Endothelial cell of umbilical vein (primary cell): ENCODE data around the gene LEAP2. TPM values are rescaled to one million over a fixed set of nuclear protein-coding genes. Genes with fewer than 3 reads are reported as not detected.

Experiments
- BruUV-seq: library from RNA; stranded (reverse); fragments of 400-500 nt; replicated peaks from 2 replicates; lab custom pipeline; 2021; lab: Mats Ljungman, UMichigan
- CTCF ChIA-PET: fragments of 300-600, 350-600 bp; sonication (Branson Sonifier 250); formaldehyde crosslinking; loops from one replicate; lab custom pipeline; 2021; ENCODE audit warnings: antibody characterized with exemption, inconsistent platforms; lab: Charles Lee
- POLR2A ChIA-PET: fragments of 300-600, 350-600 bp; sonication (Branson Sonifier 250); formaldehyde crosslinking; loops from one replicate; lab custom pipeline; 2021; ENCODE audit warnings: antibody characterized with exemption, inconsistent platforms; lab: Charles Lee
- DNase-seq: peaks from one replicate; pipeline ENCODE4 v3.0.0-alpha.2; 2011; ENCODE audit warnings: low read depth, low spot score
- FAIRE-seq: peaks from 2 replicates; lab custom pipeline; 2011; peaks lifted over from hg19 to GRCh38; lab: Jason Lieb, UNC
- H2AFZ ChIP-seq: 2 replicates; pipeline ENCODE4 v1.6.0; 2012; ENCODE audit warnings: low read depth, low read length, control low read depth, inconsistent platforms
- H3K27ac ChIP-seq: 2 replicates; pipeline ENCODE4 v1.5.1; 2011; ENCODE audit warnings: low read depth, mild to moderate bottlenecking, control low read depth, low read length, moderate library complexity; ENCODE audit not compliant: insufficient read depth
- H3K27me3 ChIP-seq, 2 experiments: 2 replicates each; pipeline versions ENCODE4 v1.6.0 to v1.6.1; 2011; ENCODE audit warnings: low read length in 2 of 2, mixed read lengths in 1 of 2; ENCODE audit not compliant: control insufficient read depth in 2 of 2, insufficient read depth in 2 of 2
- H3K36me3 ChIP-seq, 2 experiments: 2 replicates in 1 of 2; 3 replicates in 1 of 2; pipeline ENCODE4 v1.5.1; 2011; ENCODE audit warnings: low read length in 2 of 2, mild to moderate bottlenecking in 1 of 2, moderate library complexity in 1 of 2; ENCODE audit not compliant: control insufficient read depth in 2 of 2, insufficient read depth in 2 of 2; ENCODE audit errors: extremely low read depth in 1 of 2
- H3K4me1 ChIP-seq: 3 replicates; pipeline ENCODE4 v1.5.1; 2011; ENCODE audit warnings: mild to moderate bottlenecking, low read length; ENCODE audit not compliant: control insufficient read depth, insufficient read depth; ENCODE audit errors: extremely low read depth
- H3K4me2 ChIP-seq: 2 replicates; pipeline ENCODE4 v1.6.1; 2011; ENCODE audit warnings: low read length, control low read depth, mixed read lengths; ENCODE audit not compliant: insufficient read depth
- H3K4me3 ChIP-seq, 3 experiments: fragments of 200-600 bp in 1 of 3; sonication (generic), shearing (Covaris generic) in 1 of 3; replicated peaks in 1 of 3; 2 replicates each; pipeline ENCODE4 v1.5.1; 2011 to 2016; ENCODE audit warnings: control low read depth in 3 of 3, low read length in 3 of 3, mild to moderate bottlenecking in 2 of 3, inconsistent platforms in 1 of 3, low read depth in 1 of 3, moderate library complexity in 1 of 3; ENCODE audit not compliant: insufficient read depth in 1 of 3
- H3K79me2 ChIP-seq: 2 replicates; pipeline ENCODE4 v1.6.0; 2012; ENCODE audit warnings: low read length, inconsistent platforms; ENCODE audit not compliant: control insufficient read depth, insufficient read depth
- H3K9ac ChIP-seq: replicated peaks from 2 replicates; pipeline ENCODE3; 2011; ENCODE audit warnings: low read length, control low read depth; ENCODE audit not compliant: insufficient read depth; ENCODE audit errors: extremely low read depth
- H3K9me1 ChIP-seq: replicated peaks from 3 replicates; pipeline ENCODE4 v1.6.0; 2011; ENCODE audit warnings: mild to moderate bottlenecking, low read length; ENCODE audit not compliant: control insufficient read depth, insufficient read depth; ENCODE audit errors: extremely low read depth
- H3K9me3 ChIP-seq: replicated peaks from 2 replicates; pipeline ENCODE4 v1.5.1; 2012; ENCODE audit warnings: low read length, inconsistent platforms; ENCODE audit not compliant: control insufficient read depth, insufficient read depth
- H4K20me1 ChIP-seq: replicated peaks from 2 replicates; pipeline ENCODE3; 2011; ENCODE audit warnings: mild to moderate bottlenecking, low read length; ENCODE audit not compliant: control insufficient read depth, insufficient read depth; ENCODE audit errors: extremely low read depth
- EZH2 ChIP-seq: IDR thresholded peaks from 2 replicates; pipeline ENCODE4 v1.6.1; 2012; ENCODE audit warnings: borderline replicate concordance, low read depth, mild to moderate bottlenecking, moderate library complexity, low read length, inconsistent platforms; ENCODE audit not compliant: severe bottlenecking
- JUN ChIP-seq: IDR thresholded peaks from 2 replicates; pipeline ENCODE4 v1.6.1; 2011; ENCODE audit warnings: borderline replicate concordance, low read depth; ENCODE audit not compliant: insufficient read length, insufficient read depth
- MYC ChIP-seq: IDR thresholded peaks from one replicate; pipeline ENCODE4 v1.6.1; 2011; ENCODE audit warnings: mild to moderate bottlenecking, low read depth, low read length
- POLR2A ChIP-seq: IDR thresholded peaks from 2 replicates; pipeline ENCODE4 v1.6.1; 2012; ENCODE audit warnings: low read depth, mild to moderate bottlenecking, control low read depth, low read length
- POLR2AphosphoS5 ChIP-seq: IDR thresholded peaks from 2 replicates; pipeline ENCODE4 v1.6.1; 2012; ENCODE audit warnings: low read depth, mild to moderate bottlenecking, control low read depth, low read length, moderate library complexity; ENCODE audit not compliant: insufficient read depth
- dilution Hi-C: fragments of 300-500 bp; cut with MboI; formaldehyde crosslinking; loops from one replicate; pipeline ENCODE4 v1.15.0; 2019; ENCODE audit warnings: low sequenced_read_pairs; ENCODE audit not compliant: extremely low pct_ligation_motif_present
- intact Hi-C: fragments of 100-400 bp; cut with micrococcal nuclease; formaldehyde crosslinking; loops from one replicate; pipeline ENCODE4 v1.10.0; 2022
- polyA plus RNA-seq, 4 experiments: library from polyadenylated mRNA; depleted of rRNA in 3 of 4; stranded (reverse) in 3 of 4; unstranded in 1 of 4; fragments of >200 nt; gene quantifications; 2 replicates each; pipeline versions ENCODE4 v1.2.1 to v1.2.3, GENCODE V29; 2011 to 2012; ENCODE audit warnings: missing spikeins in 1 of 4
- total RNA-seq: library from RNA; stranded (reverse); gene quantifications from 2 replicates; pipeline ENCODE4 v1.2.3, GENCODE V29; 2021
- TF ChIP-seq, protein P1 (sequence below): IDR thresholded peaks from 2 replicates; pipeline ENCODE4 v1.6.1; 2011; ENCODE audit not compliant: insufficient read depth, insufficient read length
- TF ChIP-seq, protein P2 (sequence below), 2 donors: IDR thresholded peaks; 1 replicate in 1 of 2; 2 replicates in 1 of 2; pipeline ENCODE4 v1.5.1; 2011; ENCODE audit warnings: low read length in 2 of 2, mild to moderate bottlenecking in 2 of 2, moderate library complexity in 2 of 2, control low read depth in 1 of 2, inconsistent platforms in 1 of 2, low read depth in 1 of 2; ENCODE audit not compliant: insufficient read depth in 1 of 2; ENCODE audit errors: extremely low read depth in 1 of 2

LEAP2 gene
- total and polyA plus RNA-seq, 2 donors (not counting 3 experiments of a cell fraction or from before 2014, with no cell fraction given) = 0.37 to 0.40 TPM

DNA sequence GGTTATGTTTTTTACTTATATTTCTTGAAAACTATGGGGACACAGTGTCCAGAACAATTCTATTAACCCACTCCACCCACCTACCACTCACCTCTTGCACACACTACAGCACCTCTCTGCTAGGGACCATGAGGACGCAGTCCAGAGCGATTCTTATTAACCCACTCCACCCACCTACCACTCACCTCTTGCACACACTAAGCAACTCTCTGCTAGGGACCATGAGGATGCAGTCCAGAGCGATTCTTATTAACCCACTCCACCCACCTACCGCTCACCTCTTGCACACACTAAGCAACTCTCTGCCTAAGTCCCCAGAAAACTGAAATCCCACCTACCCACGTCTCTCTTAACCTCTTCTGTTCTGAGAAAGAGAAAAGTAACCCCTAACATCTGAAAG is 40.9 kb upstream of the LEAP2 start:
- POLR2A ChIA-PET = no interaction called here
- CTCF ChIA-PET = interaction anchor here (1.1 to 9.9 kb wide), 5 partner anchors 12 to 50 kb away, joined by 3 to 122 read pairs (median 19); partner anchors contain the start of genes GDF9 and UQCRQ
- no peak overlapping the region for H3K9ac ChIP-seq

DNA sequence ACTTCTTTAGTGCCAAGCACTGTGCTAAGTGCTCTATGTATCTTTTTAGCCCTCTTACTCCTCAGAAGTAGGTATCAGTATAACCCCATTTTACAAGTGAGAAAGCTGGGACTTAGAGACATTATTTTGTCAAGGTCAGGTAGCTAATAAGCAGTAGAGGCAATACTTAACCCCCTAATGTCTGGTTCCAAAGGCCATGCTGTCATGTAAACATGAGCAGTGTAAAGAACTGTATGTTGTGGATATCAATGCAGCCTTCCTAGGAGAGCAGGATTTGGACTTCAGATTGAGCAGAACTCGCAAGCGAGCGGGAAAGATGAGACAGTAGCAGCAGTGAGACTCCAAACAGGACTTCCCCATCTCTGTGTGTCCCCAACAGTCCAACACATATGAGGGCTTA is 39.4 kb upstream of the LEAP2 start:
- intact Hi-C loops = no loop called here
- FAIRE-seq = no peak
- no TSS peak for BruUV-seq
- ChIA-PET CTCF (interaction anchor here (3.3 to 9.9 kb wide), 3 partner anchors 14 to 49 kb away, joined by 17 to 122 read pairs (median 19); partner anchors contain the start of genes GDF9 and UQCRQ), POLR2A (interaction anchor here (0.6 kb wide), 1 partner anchor 8 kb away, joined by 3 read pairs; no protein-coding TSS in a partner anchor)
- Histone ChIP-seq H3K9me1 (no peaks in the 10 kb centered on the region), H2AFZ (no peak overlapping the region), H4K20me1 (no peaks in the 10 kb centered on the region), H3K9me3 (no peaks in the 10 kb centered on the region), H3K27me3 (no peaks in the 10 kb centered on the region), H3K9ac (no peak overlapping the region), H3K36me3 (no peaks in the 10 kb centered on the region), H3K4me1 (peaks cover 12% of the 10 kb centered on the region), H3K27ac (no peak overlapping the region), H3K4me3 (no peak overlapping the region), H3K4me2 (no peak overlapping the region), H3K79me2 (no peaks in the 10 kb centered on the region)
- dilution Hi-C loops = no loop called here
- DNase-seq = no peak
- TF ChIP-seq, protein P1, sequence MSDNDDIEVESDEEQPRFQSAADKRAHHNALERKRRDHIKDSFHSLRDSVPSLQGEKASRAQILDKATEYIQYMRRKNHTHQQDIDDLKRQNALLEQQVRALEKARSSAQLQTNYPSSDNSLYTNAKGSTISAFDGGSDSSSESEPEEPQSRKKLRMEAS = no peak
- TF ChIP-seq, protein P2, sequence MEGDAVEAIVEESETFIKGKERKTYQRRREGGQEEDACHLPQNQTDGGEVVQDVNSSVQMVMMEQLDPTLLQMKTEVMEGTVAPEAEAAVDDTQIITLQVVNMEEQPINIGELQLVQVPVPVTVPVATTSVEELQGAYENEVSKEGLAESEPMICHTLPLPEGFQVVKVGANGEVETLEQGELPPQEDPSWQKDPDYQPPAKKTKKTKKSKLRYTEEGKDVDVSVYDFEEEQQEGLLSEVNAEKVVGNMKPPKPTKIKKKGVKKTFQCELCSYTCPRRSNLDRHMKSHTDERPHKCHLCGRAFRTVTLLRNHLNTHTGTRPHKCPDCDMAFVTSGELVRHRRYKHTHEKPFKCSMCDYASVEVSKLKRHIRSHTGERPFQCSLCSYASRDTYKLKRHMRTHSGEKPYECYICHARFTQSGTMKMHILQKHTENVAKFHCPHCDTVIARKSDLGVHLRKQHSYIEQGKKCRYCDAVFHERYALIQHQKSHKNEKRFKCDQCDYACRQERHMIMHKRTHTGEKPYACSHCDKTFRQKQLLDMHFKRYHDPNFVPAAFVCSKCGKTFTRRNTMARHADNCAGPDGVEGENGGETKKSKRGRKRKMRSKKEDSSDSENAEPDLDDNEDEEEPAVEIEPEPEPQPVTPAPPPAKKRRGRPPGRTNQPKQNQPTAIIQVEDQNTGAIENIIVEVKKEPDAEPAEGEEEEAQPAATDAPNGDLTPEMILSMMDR (IDR thresholded peaks at IDR 0.05; ENCODE audit: extremely low read depth in 1 of 2, insufficient read depth in 1 of 2, low read depth in 1 of 2, low read length in 2 of 2) = no peak
- TF ChIP-seq POLR2AphosphoS5 (no peak), JUN (no peak), POLR2A (no peak)

More for the DNA sequence above, 40.9 kb upstream of the LEAP2 start:
- TF ChIP-seq MYC (no peak), EZH2 (no peak), JUN (no peak)
- TF ChIP-seq, protein P2 (IDR thresholded peaks at IDR 0.05; ENCODE audit: extremely low read depth in 1 of 2, insufficient read depth in 1 of 2, low read depth in 1 of 2, low read length in 2 of 2) = no peak
- H3K9me1 ChIP-seq = no peaks in the 10 kb centered on the region
- peaks cover 8% of the 10 kb centered on the region for H3K4me1 ChIP-seq
- H3K36me3 ChIP-seq = no peaks in the 10 kb centered on the region
- dilution Hi-C loops = no loop called here
- no peak overlapping the region for H3K4me2 ChIP-seq
- H3K27me3 ChIP-seq = no peaks in the 10 kb centered on the region
- no peaks in the 10 kb centered on the region for H4K20me1 ChIP-seq
- DNase-seq = no peak
- H3K79me2 ChIP-seq = no peaks in the 10 kb centered on the region
- no peak overlapping the region for H3K27ac ChIP-seq
- intact Hi-C loops = no loop called here
- no peak overlapping the region for H2AFZ ChIP-seq
- FAIRE-seq = no peak
- no peak overlapping the region for H3K4me3 ChIP-seq
- BruUV-seq = no TSS peak
- H3K9me3 ChIP-seq = no peaks in the 10 kb centered on the region
